Nephron (organoid): ENCODE data around the gene SPARC.

Experiments
- H3K27ac Mint-ChIP-seq, 3 experiments: 2 replicates each; pipeline ENCODE4 v1.8.0; 2020; ENCODE audit warnings: mixed read lengths in 3 of 3, mild to moderate bottlenecking in 2 of 3, moderate library complexity in 1 of 3
- H3K27me3 Mint-ChIP-seq: 2 replicates; pipeline ENCODE4 v1.8.0; 2021; ENCODE audit warnings: low read depth, mild to moderate bottlenecking, moderate library complexity, mixed read lengths
- H3K36me3 Mint-ChIP-seq: 2 replicates; pipeline ENCODE4 v1.8.0; 2020; ENCODE audit warnings: low read depth, mixed read lengths
- H3K4me1 Mint-ChIP-seq: 2 replicates; pipeline ENCODE4 v1.8.0; 2020; ENCODE audit warnings: mixed read lengths
- H3K4me3 Mint-ChIP-seq, 3 experiments: 2 replicates each; pipeline ENCODE4 v1.8.0; 2020; ENCODE audit warnings: mild to moderate bottlenecking in 3 of 3, mixed read lengths in 3 of 3, moderate library complexity in 2 of 3
- H3K9me3 Mint-ChIP-seq: 2 replicates; pipeline ENCODE4 v1.8.0; 2020; ENCODE audit warnings: mixed read lengths
- CTCF ChIP-seq, 3 experiments: fragments of 200-600 bp; sonication (generic); IDR thresholded peaks; one replicate each; pipeline ENCODE4 v1.5.0; 2021; ENCODE audit warnings: antibody characterized with exemption in 3 of 3; ENCODE audit not compliant: unreplicated experiment in 3 of 3

Gene SPARC

DNA sequence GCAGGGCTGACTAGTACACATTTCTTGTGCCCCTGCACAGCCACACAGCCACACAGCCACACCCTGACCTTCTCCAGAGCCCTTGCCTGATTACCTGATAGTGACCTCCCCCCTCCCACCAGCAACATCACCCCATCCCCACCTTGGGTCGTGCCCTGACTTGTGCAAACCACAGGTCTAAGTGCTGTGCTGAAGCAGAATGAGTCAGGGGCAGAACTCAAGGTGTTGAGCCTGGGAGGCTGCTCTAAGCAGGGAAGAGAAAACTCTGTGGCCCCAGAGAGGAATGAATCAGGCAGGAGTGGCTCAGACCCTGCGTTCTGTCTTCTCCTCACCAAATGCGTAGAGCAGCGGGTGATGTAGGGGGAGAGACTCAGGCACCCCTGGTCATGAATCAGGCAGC, 71.3 kb downstream of the SPARC start:
- Mint-ChIP-seq H3K4me3 (no peak overlapping the region), H3K4me1 (peaks cover 15% of the 10 kb centered on the region), H3K36me3 (no peaks in the 10 kb centered on the region), H3K9me3 (no peaks in the 10 kb centered on the region), H3K27me3 (peaks cover 4% of the 10 kb centered on the region), H3K27ac (no peak overlapping the region)
- no peak for TF ChIP-seq CTCF (IDR thresholded peaks at IDR 0.05; ENCODE audit: unreplicated experiment in 3 of 3)

- Mint-ChIP-seq H3K36me3 (no peaks in the 10 kb centered on the region), H3K4me1 (peaks cover 15% of the 10 kb centered on the region), H3K27ac (no peak overlapping the region), H3K27me3 (peaks cover 4% of the 10 kb centered on the region), H3K9me3 (no peaks in the 10 kb centered on the region), H3K4me3 (no peak overlapping the region)
- TF ChIP-seq CTCF (IDR thresholded peaks at IDR 0.05; ENCODE audit: unreplicated experiment in 3 of 3) = no peak
Measured at GRCh38 chr5:151614565-151614964, 72.2 kb downstream of the SPARC start.

DNA sequence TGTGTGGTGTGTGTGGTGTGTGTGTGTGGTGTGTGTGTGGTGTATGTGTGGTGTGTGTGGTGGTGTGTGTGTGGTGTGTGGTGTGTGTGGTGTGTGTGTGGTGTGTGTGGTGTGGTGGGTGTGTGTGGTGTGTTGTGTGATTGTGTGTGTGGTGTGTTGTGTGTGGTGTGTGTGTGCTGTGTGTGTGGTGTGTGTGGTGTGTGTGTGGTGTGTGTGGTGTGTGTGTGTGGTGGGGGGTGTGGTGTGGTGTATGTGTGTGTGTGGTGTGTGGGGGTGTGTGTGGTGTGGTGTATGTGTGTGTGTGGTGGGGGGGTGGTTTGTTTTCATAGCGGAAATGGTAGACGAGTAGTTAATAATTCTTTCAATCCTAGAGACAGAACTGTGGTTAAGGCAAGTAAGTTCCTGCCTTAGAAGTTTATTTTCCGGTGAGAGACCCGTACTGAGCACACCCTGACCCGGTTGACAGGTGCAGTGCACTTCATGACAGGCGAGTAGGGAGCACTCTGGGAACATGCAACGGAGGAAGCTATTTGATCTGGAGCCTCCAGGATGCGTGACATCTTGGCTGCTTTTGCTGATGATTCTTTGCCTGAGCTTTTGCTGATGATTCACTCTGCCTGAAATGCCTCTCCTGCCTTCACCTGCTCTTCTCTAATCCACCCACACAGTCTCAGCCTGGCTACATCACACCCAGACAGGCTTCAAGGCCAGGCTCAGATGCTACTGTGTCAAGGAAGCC, 73.9 kb downstream of the SPARC start:
- Mint-ChIP-seq H3K27me3 (peaks cover 4% of the 10 kb centered on the region), H3K27ac (peak overlapping the region in 1 of 3 experiments; percentile 57), H3K9me3 (no peaks in the 10 kb centered on the region), H3K4me3 (no peak overlapping the region), H3K36me3 (no peaks in the 10 kb centered on the region), H3K4me1 (peaks cover 15% of the 10 kb centered on the region)
- TF ChIP-seq CTCF (IDR thresholded peaks at IDR 0.05; ENCODE audit: unreplicated experiment in 3 of 3) = no peak

DNA sequence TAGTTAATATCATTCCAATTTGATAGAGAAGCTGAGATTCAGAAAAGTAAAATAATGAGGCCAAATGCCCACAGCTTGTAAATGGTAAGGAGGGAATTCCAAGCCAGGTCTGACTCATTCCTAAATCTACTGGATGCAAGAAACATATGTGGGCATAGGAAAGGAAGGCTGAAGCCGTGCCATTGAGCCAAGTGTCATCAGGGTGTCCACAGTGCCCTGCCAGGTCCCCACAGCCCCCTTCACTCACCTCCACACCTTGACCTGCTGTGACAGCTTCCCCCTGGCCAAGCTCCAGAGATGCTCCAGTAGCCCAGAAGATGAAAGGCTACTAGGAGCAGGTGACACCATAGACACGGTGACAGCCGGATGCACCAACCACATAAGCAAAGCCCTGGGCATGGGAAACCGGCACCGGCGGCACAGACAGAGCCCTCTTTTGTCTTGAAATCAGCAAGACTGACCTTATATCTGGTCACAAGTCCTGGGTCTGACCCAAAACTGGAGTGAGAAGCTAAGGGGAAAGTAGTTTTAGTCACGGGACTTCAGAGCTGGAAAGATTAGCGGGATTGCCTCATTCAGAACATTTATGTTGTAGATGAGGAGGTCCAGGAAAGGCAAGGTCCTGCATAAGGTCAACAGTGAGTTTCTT, 75.5 kb downstream of the SPARC start:
- Mint-ChIP-seq H3K9me3 (no peaks in the 10 kb centered on the region), H3K27ac (no peak overlapping the region), H3K36me3 (no peaks in the 10 kb centered on the region), H3K4me1 (peaks cover 15% of the 10 kb centered on the region), H3K27me3 (peaks cover 4% of the 10 kb centered on the region), H3K4me3 (no peak overlapping the region)
- no peak for TF ChIP-seq CTCF (IDR thresholded peaks at IDR 0.05; ENCODE audit: unreplicated experiment in 3 of 3)
